ENCODE measurements around the gene CSMD2.

The CSMD2 gene

DNA sequence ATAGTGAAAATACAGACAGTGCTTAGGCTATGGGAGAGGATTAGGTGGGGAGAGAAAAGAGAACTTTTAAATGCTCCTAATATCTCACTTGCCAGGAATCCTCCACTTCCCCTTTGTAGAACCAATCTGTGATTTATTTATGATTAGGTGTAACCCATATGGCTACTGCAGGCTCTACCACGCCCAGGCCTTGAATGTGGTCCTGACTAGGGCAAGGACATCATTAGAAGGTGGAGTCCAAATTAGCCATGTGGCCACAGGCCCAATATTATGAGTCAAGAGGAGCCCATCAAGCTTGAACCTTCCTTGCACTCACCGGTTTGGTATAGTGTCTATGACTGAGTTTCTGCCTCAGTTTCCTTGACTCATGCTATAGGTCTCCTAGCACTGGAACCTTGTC is 159.7 kb downstream of the CSMD2 start:
- H3K36me3 Mint-ChIP-seq, result no peaks in the 10 kb centered on the region
- H3K9me3 Mint-ChIP-seq, result no peaks in the 10 kb centered on the region
- DNase-seq (ENCODE audit: low spot score in 2 of 2), result no peak
- H3K27ac Mint-ChIP-seq, result no peak overlapping the region
- H3K4me3 Mint-ChIP-seq, result no peak overlapping the region
- no peak for ATAC-seq (ENCODE audit: low read depth)
- no peaks in the 10 kb centered on the region for H3K4me1 Mint-ChIP-seq
- peaks cover 1% of the 10 kb centered on the region for H3K27me3 Mint-ChIP-seq

DNA sequence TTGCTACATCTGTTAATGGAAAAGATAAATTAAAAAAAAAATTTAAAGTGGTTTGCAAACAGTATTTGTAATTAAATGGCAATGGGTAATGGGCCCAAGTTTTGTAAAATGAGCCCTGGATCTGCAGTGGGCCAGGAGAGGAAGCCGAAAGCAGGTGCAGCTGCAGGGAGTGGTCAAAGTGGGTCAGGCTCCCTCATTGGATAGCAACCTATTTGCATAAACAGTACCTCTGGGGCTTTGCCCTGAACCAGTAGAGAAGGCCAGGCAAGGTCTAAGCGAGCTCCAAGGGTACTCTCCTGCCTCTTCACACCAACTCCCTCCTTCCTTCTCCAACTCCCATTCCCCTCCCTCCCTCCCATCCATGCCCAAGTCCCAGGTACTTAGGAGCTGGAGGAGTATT is 162.2 kb downstream of the CSMD2 start:
- Mint-ChIP-seq H3K27ac (no peak overlapping the region), H3K9me3 (no peaks in the 10 kb centered on the region), H3K4me1 (no peaks in the 10 kb centered on the region), H3K27me3 (no peaks in the 10 kb centered on the region), H3K4me3 (no peak overlapping the region), H3K36me3 (no peaks in the 10 kb centered on the region)
- ATAC-seq (ENCODE audit: low read depth) (no peak), DNase-seq (ENCODE audit: low spot score in 2 of 2) (no peak)

- Mint-ChIP-seq H3K4me3 (no peak overlapping the region), H3K4me1 (no peaks in the 10 kb centered on the region), H3K27me3 (peaks cover 2% of the 10 kb centered on the region), H3K36me3 (no peaks in the 10 kb centered on the region), H3K9me3 (no peaks in the 10 kb centered on the region), H3K27ac (no peak overlapping the region)
- DNase-seq (ENCODE audit: low spot score in 2 of 2) (no peak), ATAC-seq (ENCODE audit: low read depth) (no peak)
These were observed 167.6 kb downstream of the CSMD2 start for GRCh38 chr1:33997127-33998036.

GRCh38 chr1:33996281-33996680 is 168.7 kb downstream of the CSMD2 start:
- Mint-ChIP-seq H3K4me1 (no peaks in the 10 kb centered on the region), H3K9me3 (no peaks in the 10 kb centered on the region), H3K27ac (no peak overlapping the region), H3K27me3 (peaks cover 2% of the 10 kb centered on the region), H3K4me3 (no peak overlapping the region), H3K36me3 (no peaks in the 10 kb centered on the region)
- DNase-seq (ENCODE audit: low spot score in 2 of 2) (no peak), ATAC-seq (ENCODE audit: low read depth) (no peak)

GRCh38 chr1:33993301-33993700 is 171.7 kb downstream of the CSMD2 start:
- DNase-seq (ENCODE audit: low spot score in 2 of 2), result no peak
- H3K4me3 Mint-ChIP-seq, result no peak overlapping the region
- H3K36me3 Mint-ChIP-seq, result no peaks in the 10 kb centered on the region
- peaks cover 2% of the 10 kb centered on the region for H3K27me3 Mint-ChIP-seq
- no peak overlapping the region for H3K27ac Mint-ChIP-seq
- no peaks in the 10 kb centered on the region for H3K4me1 Mint-ChIP-seq
- no peak for ATAC-seq (ENCODE audit: low read depth)
- no peaks in the 10 kb centered on the region for H3K9me3 Mint-ChIP-seq

DNA sequence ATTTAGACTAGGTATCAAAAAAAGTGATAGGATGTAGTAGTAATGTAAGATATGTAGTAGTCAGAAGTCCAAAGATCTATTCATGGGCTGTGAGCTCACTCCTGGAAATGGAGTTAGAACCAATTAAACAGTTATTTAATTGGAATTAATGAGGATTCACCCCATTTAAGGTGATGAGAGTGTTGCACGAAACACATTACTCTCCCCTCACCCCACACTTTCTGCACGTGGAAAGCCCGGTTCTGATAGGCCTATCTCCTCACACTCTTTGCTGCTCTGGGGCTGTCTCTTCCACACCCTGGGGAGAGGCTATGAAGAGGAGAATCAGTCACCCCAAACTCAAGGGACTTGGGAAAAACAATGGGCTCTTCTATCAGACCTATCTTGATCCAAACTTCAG is 174.7 kb downstream of the CSMD2 start:
- ATAC-seq (ENCODE audit: low read depth), result no peak
- Mint-ChIP-seq H3K4me1 (no peaks in the 10 kb centered on the region), H3K27me3 (peaks cover 9% of the 10 kb centered on the region)

DNA sequence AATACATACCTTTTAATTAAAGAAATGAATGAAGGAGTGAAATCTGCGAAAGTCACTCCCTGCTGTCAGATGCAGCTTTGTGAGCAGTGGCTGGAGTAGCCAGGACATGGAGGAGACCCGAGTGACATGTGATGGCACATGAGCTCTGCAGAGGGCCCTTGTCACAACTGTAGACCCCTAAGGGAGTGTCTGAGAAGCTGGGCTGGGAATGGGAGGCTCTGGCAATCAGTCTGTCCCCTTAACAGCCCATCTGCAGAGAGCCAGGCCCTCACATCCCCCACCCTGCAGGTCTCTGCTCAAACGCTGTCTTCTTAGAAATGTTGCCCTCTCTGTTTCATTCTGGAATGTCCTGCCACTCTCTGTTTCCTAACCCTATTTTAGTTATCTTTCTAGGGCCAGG is 176.9 kb downstream of the CSMD2 start:
- no peaks in the 10 kb centered on the region for H3K36me3 Mint-ChIP-seq
- ATAC-seq (ENCODE audit: low read depth) (no peak), DNase-seq (ENCODE audit: low spot score in 2 of 2) (no peak)
- H3K27ac Mint-ChIP-seq, result no peak overlapping the region
- no peaks in the 10 kb centered on the region for H3K9me3 Mint-ChIP-seq
- H3K4me3 Mint-ChIP-seq, result no peak overlapping the region
- no peaks in the 10 kb centered on the region for H3K4me1 Mint-ChIP-seq
- peaks cover 7% of the 10 kb centered on the region for H3K27me3 Mint-ChIP-seq

More for the DNA sequence above, 174.7 kb downstream of the CSMD2 start:
- Mint-ChIP-seq H3K36me3 (no peaks in the 10 kb centered on the region), H3K9me3 (no peaks in the 10 kb centered on the region), H3K27ac (no peak overlapping the region), H3K4me3 (no peak overlapping the region)
- no peak for DNase-seq (ENCODE audit: low spot score in 2 of 2)

GRCh38 chr1:33986390-33987095 is 178.5 kb downstream of the CSMD2 start:
- H3K36me3 Mint-ChIP-seq, result no peaks in the 10 kb centered on the region
- H3K9me3 Mint-ChIP-seq, result no peaks in the 10 kb centered on the region
- DNase-seq (ENCODE audit: low spot score in 2 of 2), result no peak
- H3K4me3 Mint-ChIP-seq, result no peak overlapping the region
- ATAC-seq (ENCODE audit: low read depth), result no peak
- H3K27me3 Mint-ChIP-seq, result peaks cover 10% of the 10 kb centered on the region
- no peaks in the 10 kb centered on the region for H3K4me1 Mint-ChIP-seq
- no peak overlapping the region for H3K27ac Mint-ChIP-seq

- ATAC-seq (ENCODE audit: low read depth), result no peak
- no peak for DNase-seq (ENCODE audit: low spot score in 2 of 2)
- Mint-ChIP-seq H3K9me3 (no peaks in the 10 kb centered on the region), H3K27ac (no peak overlapping the region), H3K36me3 (no peaks in the 10 kb centered on the region), H3K27me3 (peaks cover 13% of the 10 kb centered on the region), H3K4me3 (no peak overlapping the region), H3K4me1 (no peaks in the 10 kb centered on the region)
These were observed 179.4 kb downstream of the CSMD2 start for GRCh38 chr1:33985656-33986055.

- Mint-ChIP-seq H3K4me3 (no peak overlapping the region), H3K27me3 (peaks cover 16% of the 10 kb centered on the region)
These were observed 180.0 kb downstream of the CSMD2 start for GRCh38 chr1:33984906-33985565.

DNA sequence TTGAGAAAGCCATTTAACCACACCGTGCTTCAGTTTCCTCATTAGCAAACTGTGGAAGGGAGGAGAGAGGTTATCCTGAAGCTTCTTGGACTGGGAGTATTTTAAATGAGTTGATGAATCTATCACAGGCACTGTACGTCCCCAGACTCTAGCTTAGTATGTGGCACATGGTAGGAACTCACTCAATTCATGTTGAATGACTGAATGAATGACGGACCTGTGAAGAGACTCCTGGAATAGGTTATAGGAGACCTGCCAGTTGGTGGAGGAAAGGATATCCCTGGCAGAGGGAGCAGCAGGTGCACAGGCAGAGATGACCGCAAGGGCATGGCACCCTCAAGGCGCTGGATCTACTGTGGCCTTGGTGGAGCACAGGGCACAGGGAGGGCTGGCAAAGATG is 182.6 kb downstream of the CSMD2 start:
- Mint-ChIP-seq H3K4me1 (no peaks in the 10 kb centered on the region), H3K27ac (no peak overlapping the region), H3K4me3 (no peak overlapping the region), H3K9me3 (no peaks in the 10 kb centered on the region), H3K36me3 (no peaks in the 10 kb centered on the region), H3K27me3 (peaks cover 14% of the 10 kb centered on the region)
- ATAC-seq (ENCODE audit: low read depth) (no peak), DNase-seq (ENCODE audit: low spot score in 2 of 2) (no peak)

More at GRCh38 chr1:33984906-33985565, 180.0 kb downstream of the CSMD2 start:
- ATAC-seq (ENCODE audit: low read depth), result no peak
- no peak for DNase-seq (ENCODE audit: low spot score in 2 of 2)
- Mint-ChIP-seq H3K4me1 (no peaks in the 10 kb centered on the region), H3K36me3 (no peaks in the 10 kb centered on the region), H3K27ac (no peak overlapping the region), H3K9me3 (no peaks in the 10 kb centered on the region)

DNA sequence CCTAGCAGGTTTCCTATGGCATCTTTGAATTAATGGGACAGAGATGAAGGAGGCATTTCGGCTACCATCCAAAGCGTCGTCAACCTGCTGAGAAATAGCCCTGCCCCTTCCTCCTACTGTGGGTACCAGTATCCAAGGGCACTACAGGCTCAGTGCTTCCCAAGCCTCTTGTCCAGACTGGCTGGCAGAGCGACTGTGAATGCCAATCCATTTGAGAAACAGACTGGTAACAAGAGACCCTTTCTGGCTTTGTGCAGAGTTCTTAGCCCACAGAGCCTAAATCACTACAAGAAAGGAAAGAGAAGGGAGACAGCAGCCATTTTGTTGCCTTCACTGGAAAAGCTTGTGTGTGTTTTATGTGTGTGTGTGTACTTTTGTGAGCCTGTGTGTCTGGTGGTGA is 185.7 kb downstream of the CSMD2 start:
- ATAC-seq (ENCODE audit: low read depth) (no peak), DNase-seq (ENCODE audit: low spot score in 2 of 2) (no peak)
- no peaks in the 10 kb centered on the region for H3K36me3 Mint-ChIP-seq
- H3K4me3 Mint-ChIP-seq, result no peak overlapping the region
- no peaks in the 10 kb centered on the region for H3K9me3 Mint-ChIP-seq
- H3K27me3 Mint-ChIP-seq, result peaks cover 18% of the 10 kb centered on the region
- no peaks in the 10 kb centered on the region for H3K4me1 Mint-ChIP-seq
- H3K27ac Mint-ChIP-seq, result no peak overlapping the region

DNA sequence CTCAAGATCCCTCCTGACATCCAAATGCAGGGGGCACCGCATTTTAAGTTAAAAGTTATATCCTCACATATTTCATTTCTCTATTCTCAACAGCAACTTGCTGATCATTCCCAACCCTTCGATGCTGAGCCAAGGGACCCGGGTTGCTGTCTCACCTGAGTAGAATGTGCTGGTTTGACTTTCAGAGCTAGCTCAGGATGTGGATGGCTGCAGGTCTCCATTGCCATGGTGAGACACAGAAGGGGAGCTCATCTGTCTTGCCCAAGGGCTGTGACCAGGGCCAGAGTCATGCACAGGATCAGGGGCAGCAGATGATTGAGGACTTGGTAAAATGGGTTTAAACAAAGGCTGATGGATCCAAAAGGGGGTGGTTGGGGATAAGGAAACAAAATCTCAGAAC is 189.1 kb downstream of the CSMD2 start:
- no peak overlapping the region for H3K4me3 Mint-ChIP-seq
- no peaks in the 10 kb centered on the region for H3K4me1 Mint-ChIP-seq
- DNase-seq (ENCODE audit: low spot score in 2 of 2) (no peak), ATAC-seq (ENCODE audit: low read depth) (no peak)
- H3K27ac Mint-ChIP-seq, result no peak overlapping the region
- no peaks in the 10 kb centered on the region for H3K9me3 Mint-ChIP-seq
- H3K27me3 Mint-ChIP-seq, result peaks cover 14% of the 10 kb centered on the region
- H3K36me3 Mint-ChIP-seq, result no peaks in the 10 kb centered on the region

GRCh38 chr1:33973799-33974545 is 191.1 kb downstream of the CSMD2 start:
- Mint-ChIP-seq H3K36me3 (no peaks in the 10 kb centered on the region), H3K27me3 (peaks cover 13% of the 10 kb centered on the region), H3K4me3 (no peak overlapping the region), H3K27ac (no peak overlapping the region), H3K4me1 (no peaks in the 10 kb centered on the region), H3K9me3 (no peaks in the 10 kb centered on the region)
- DNase-seq (ENCODE audit: low spot score in 2 of 2), result no peak
- ATAC-seq (ENCODE audit: low read depth), result no peak

Data from memory B cell (primary cell).